WI38 (cell line): ENCODE data around the gene FBP1.
"Not testable (repeated sequence)": the region's sequence is repeated elsewhere in the genome, so short reads cannot be mapped to it uniquely, and the experiment has no call there.

Experiments used
- H3K4me3 ChIP-seq: 2 replicates; pipeline ENCODE4 v1.5.1; 2011; ENCODE audit warnings: low read depth, mild to moderate bottlenecking, control low read depth, low read length
- TF ChIP-seq, protein P1 (sequence below): IDR thresholded peaks from 2 replicates; pipeline ENCODE4 v1.5.1; 2012; ENCODE audit warnings: low read depth, mild to moderate bottlenecking, control low read depth, low read length

The FBP1 gene

DNA sequence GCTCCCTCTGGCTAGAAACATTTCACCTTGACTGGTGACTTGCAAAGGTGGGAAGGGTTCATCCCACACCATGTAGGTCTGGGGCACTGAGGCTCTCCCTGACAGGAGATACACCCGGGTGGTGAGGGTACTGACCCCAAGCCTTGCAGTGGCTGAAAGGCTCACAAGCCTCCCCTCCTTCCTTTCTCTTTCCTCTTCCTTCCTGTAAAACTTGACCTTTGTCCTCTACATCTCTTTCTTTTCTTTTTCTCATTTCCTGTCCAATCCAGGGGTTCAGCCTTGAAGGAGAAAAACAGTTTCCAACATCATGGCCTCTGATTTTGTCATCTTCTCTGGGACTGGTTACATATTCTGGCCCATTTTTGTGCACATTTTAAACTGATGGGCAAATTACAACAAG is 62.3 kb downstream of the FBP1 start:
- H3K4me3 ChIP-seq, result no peak overlapping the region
- TF ChIP-seq, protein P1, sequence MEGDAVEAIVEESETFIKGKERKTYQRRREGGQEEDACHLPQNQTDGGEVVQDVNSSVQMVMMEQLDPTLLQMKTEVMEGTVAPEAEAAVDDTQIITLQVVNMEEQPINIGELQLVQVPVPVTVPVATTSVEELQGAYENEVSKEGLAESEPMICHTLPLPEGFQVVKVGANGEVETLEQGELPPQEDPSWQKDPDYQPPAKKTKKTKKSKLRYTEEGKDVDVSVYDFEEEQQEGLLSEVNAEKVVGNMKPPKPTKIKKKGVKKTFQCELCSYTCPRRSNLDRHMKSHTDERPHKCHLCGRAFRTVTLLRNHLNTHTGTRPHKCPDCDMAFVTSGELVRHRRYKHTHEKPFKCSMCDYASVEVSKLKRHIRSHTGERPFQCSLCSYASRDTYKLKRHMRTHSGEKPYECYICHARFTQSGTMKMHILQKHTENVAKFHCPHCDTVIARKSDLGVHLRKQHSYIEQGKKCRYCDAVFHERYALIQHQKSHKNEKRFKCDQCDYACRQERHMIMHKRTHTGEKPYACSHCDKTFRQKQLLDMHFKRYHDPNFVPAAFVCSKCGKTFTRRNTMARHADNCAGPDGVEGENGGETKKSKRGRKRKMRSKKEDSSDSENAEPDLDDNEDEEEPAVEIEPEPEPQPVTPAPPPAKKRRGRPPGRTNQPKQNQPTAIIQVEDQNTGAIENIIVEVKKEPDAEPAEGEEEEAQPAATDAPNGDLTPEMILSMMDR, result no peak

DNA sequence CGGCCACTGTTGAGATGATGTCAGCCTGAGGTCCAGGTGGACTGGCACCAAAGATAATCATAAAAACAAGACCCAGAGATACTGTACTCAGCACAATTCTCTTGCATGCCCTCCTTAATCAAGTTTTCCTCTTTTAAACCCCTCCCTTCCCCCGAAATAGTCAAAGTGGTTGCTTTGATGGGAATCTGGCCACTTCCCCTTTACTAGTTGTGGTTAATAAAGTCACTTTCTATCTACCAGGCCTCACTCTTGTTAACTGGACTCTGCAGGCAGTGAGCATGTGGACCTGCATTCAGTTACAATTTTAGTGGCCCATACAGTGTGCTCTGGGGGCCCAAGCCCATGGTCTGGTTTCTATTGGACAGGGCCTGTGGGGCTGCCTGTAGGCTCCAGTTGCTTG is 63.2 kb downstream of the FBP1 start:
- TF ChIP-seq, protein P1, result no peak
- H3K4me3 ChIP-seq, result no peak overlapping the region

DNA sequence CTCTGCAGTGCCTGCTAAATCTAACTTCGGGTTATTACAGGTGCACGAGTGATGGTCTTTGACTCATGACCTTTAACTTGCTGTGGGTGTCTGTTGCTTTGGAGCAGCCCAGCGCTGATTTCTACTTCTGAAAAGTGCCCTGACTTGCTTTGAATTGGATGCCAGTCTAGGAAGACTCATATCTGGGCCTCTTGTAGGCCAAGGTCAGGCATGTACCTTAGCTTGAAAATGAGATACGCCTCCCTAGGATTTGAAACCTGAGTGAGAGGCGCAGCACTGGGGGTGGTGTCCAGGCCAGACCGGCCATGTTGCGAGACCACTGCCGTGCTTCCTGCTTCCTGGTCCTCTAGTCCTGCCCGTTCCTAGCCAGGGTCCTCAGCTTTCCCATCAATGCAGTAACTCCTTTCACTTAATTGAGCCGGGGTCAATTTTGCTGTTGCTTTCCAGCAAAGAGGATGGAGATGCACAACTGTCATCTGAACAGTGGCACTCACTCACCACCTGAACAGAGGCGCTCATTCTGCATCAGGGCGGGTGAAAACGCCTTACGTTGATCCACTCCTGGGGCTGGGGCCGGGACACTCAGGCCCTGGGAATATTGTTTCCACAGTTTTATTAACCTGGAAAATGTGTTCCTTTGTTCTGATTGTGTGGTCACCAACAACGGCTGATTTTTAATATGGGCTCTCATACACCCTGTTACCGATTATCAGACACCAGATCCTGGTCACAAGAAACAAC is 70.2 kb downstream of the FBP1 start:
- TF ChIP-seq, protein P1, result no peak
- no peak overlapping the region for H3K4me3 ChIP-seq

DNA sequence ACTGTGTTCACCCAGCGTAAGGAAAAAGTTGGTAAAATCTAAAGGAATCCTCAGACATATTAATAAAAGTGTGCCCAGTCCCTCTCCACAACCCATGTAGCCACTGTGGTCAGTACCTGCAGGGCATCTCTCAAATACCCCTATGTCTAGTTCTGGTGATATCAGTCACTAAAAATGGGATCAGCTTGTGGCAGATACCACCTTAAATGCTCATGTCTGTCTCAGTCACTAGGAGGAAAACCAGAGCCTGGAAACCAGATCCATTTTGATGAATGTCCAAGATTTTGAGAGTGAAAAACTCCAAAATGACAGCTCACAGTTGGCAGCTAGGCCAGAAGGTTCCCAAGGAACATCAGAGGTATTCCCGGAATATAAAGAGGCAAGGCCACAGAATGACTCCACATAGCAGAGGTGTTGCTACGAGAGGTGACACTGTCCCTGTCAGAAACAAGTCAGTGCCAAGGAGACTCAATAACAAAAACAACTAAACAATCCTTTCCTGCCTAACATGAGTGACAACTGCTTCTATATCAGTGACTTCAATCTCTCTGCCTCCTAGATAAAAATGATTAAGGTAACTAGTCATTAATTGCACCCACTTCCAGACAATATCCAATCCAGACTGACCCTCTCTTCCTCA is 70.9 kb downstream of the FBP1 start:
- TF ChIP-seq, protein P1, result no peak
- H3K4me3 ChIP-seq, result no peak overlapping the region

DNA sequence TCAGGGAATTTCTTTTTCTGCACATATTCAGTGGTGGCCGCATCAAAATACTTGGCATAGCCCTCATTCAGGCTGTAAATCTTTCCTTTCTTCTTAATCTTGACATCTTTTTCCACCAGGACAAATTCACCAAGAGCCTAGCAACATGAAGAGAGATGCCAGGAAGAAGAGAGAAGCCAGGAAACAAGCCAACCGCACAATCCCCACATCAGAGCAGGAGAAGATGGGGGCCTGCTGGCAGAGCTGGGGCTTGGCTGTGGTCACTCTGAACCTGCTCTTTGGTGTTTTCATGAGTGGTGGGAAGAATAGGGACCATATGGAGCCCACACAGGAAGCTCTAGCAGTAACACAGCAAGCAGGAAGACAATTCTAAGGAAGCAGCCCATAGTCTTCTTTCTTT is 72.0 kb downstream of the FBP1 start:
- no peak overlapping the region for H3K4me3 ChIP-seq
- TF ChIP-seq, protein P1, result no peak

DNA sequence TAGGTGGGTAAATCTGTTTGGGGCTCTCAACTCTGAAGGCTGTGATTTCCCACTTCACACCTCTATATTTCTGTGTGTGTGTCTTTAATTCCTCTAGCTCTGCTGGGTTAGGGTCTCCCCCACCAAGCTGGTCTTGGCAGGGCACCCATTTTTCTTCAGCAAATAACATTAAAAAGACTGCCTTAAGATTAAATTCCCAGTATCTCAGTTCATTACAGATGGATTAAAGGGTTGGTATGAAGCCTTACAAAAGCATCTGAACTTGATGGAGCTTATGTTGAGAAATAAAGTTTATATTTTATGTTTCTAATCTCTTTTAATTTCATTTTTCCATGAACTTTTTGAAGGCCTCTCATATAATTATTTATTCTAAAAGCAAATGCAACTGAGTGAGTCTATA is 72.8 kb downstream of the FBP1 start:
- TF ChIP-seq, protein P1, result no peak
- H3K4me3 ChIP-seq, result no peak overlapping the region

DNA sequence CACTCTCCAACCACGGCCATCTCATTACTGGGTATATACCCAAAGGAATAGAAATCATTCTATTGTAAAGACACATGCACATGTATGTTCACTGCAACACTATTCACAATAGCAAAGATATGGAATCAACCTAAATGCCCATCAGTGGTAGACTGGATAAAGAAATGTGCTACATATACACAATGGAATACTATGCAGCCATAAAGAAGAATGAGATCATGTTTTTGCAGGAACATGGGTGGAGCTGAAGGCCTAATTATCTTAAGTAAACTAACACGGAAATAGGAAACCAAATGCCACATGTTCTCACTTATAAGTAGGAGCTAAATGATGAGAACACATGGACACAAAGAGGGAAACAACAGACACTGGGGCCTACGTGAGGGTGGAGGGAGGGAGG is 75.0 kb downstream of the FBP1 start:
- H3K4me3 ChIP-seq, result not testable (repeated sequence)
